Gastrocnemius medialis (tissue), 4 donors: ENCODE measurements around the gene ASXL3. TPM values are rescaled to one million over a fixed set of nuclear protein-coding genes. Genes with fewer than 3 reads are reported as not detected.

Experiments
- ATAC-seq, 2 donors: fragments of 150-250 bp; one replicate each; pipeline ENCODE4 v1.9.1; 2016
- DNase-seq, 2 donors: peaks; one replicate each; pipeline ENCODE4 v3.0.0-alpha.2; 2019
- H3K27ac ChIP-seq, 4 donors: fragments of 200-600 bp; sonication (generic); 1 replicate in 1 of 4; 2 replicates in 3 of 4; pipeline ENCODE4 v1.5.1; 2016 to 2018; ENCODE audit warnings: mild to moderate bottlenecking in 2 of 4, moderate library complexity in 1 of 4
- H3K27me3 ChIP-seq, 3 donors: fragments of 200-600 bp; sonication (generic) in 2 of 3; 1 replicate in 1 of 3; 2 replicates in 2 of 3; pipeline versions ENCODE4 v1.5.1 to v1.6.0; 2016 to 2019; ENCODE audit warnings: mild to moderate bottlenecking in 1 of 3, moderate library complexity in 1 of 3
- H3K36me3 ChIP-seq, 2 donors: fragments of 200-600 bp; sonication (generic) in 1 of 2; one replicate each; pipeline ENCODE4 v1.5.1; 2017 to 2018
- H3K4me1 ChIP-seq, 2 donors: fragments of 200-600 bp; sonication (generic) in 1 of 2; one replicate each; pipeline ENCODE4 v1.5.1; 2016 to 2017; ENCODE audit warnings: mild to moderate bottlenecking in 2 of 2
- H3K4me3 ChIP-seq, 4 donors: fragments of 200-600 bp; sonication (generic) in 3 of 4; 1 replicate in 1 of 4; 2 replicates in 3 of 4; pipeline ENCODE4 v1.5.1; 2016 to 2019; ENCODE audit warnings: mild to moderate bottlenecking in 2 of 4
- H3K9me3 ChIP-seq, 3 donors: fragments of 200-600 bp; sonication (generic) in 2 of 3; 1 replicate in 1 of 3; 2 replicates in 2 of 3; pipeline ENCODE4 v1.5.1; 2016 to 2019
- CTCF ChIP-seq, 5 experiments: fragments of 450-650 bp in 3 of 5; fragments of 200-600 bp in 2 of 5; sonication (generic) in 2 of 5; IDR thresholded peaks in 4 of 5; conservative IDR thresholded peaks in 1 of 5; 1 replicate in 4 of 5; 2 replicates in 1 of 5; pipeline ENCODE4 v1.5.1; 2016 to 2019; ENCODE audit warnings: antibody characterized with exemption in 5 of 5, mild to moderate bottlenecking in 3 of 5, moderate library complexity in 3 of 5
- POLR2A ChIP-seq, 2 donors: fragments of 450-650 bp; IDR thresholded peaks; one replicate each; pipeline ENCODE4 v1.6.1; 2017; ENCODE audit warnings: antibody characterized with exemption in 2 of 2, mild to moderate bottlenecking in 2 of 2, moderate library complexity in 2 of 2
- in situ Hi-C, 4 donors: fragments of 200-750 bp; cut with MboI; loops; one replicate each; pipeline versions ENCODE4 v1.15.0 to v1.8.0; 2017; ENCODE audit warnings: low sequenced_read_pairs in 4 of 4
- intact Hi-C: fragments of 100-400 bp; cut with DNase I; formaldehyde crosslinking; loops from one replicate; pipeline ENCODE4 v1.15.1; 2023; ENCODE audit warnings: low total_unique reads
- total RNA-seq, 4 donors: library from RNA; depleted of rRNA; stranded (reverse); fragments of >200 nt; gene quantifications; one replicate each; pipeline versions ENCODE4 v1.1.0 to v1.2.3, GENCODE V29; 2016

Gene ASXL3
- total RNA-seq, 4 donors from 2014 or later = 0.04 to 0.12 (median 0.05) TPM; not detected in 1

- in situ Hi-C loops (no loop called here), intact Hi-C loops (no loop called here)
- Histone ChIP-seq H3K27ac (no peak overlapping the region), H3K4me1 (no peaks in the 10 kb centered on the region), H3K27me3 (no peaks in the 10 kb centered on the region), H3K9me3 (no peaks in the 10 kb centered on the region), H3K4me3 (no peak overlapping the region), H3K36me3 (no peaks in the 10 kb centered on the region)
- TF ChIP-seq CTCF (IDR thresholded peaks at IDR 0.05 in 4 of 5, conservative IDR thresholded peaks at IDR 0.05 in 1 of 5) = no peak
- TF ChIP-seq POLR2A (IDR thresholded peaks at IDR 0.05) = no peak
- ATAC-seq (no peak), DNase-seq (no peak)
Observed at GRCh38 chr18:33712719-33713118, 134.7 kb downstream of the ASXL3 start.

DNA sequence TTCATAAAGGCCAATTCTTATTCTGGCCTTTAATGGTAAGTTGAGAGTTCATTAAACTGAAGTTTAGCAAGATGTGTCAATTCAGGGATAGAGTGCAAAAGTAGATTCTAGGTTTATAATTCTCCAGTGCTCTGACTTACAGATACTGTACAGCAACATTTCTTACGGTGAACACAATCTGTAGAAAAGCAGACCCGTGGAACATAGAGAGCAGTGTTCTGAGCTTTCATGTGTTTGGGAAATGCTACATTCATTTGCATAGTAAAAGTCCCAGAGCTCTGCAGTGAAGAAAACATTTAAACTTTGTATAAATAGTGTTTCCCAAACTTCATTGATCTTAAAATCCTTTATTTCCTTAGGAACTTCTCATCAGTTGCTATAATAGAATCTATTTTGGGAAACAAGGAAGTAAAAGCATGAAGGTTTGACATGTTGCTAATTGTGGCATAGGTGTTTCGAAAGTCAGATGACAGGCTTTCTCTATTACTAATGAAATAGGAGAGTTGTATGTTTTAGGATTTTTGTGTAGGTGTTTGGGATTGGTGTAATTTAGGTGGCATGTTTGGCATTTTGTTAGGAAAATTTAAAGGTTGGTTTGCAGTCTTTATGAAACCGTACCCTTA is 138.2 kb downstream of the ASXL3 start:
- H3K4me1 ChIP-seq = no peaks in the 10 kb centered on the region
- H3K27me3 ChIP-seq = no peaks in the 10 kb centered on the region
- intact Hi-C loops (no loop called here), in situ Hi-C loops (no loop called here)
- H3K9me3 ChIP-seq = no peaks in the 10 kb centered on the region
- no peak overlapping the region for H3K27ac ChIP-seq
- no peak for DNase-seq
- ATAC-seq = no peak
- no peak for TF ChIP-seq CTCF (IDR thresholded peaks at IDR 0.05 in 4 of 5, conservative IDR thresholded peaks at IDR 0.05 in 1 of 5)
- TF ChIP-seq POLR2A (IDR thresholded peaks at IDR 0.05) = no peak
- no peaks in the 10 kb centered on the region for H3K36me3 ChIP-seq
- no peak overlapping the region for H3K4me3 ChIP-seq

- in situ Hi-C loops (no loop called here), intact Hi-C loops (no loop called here)
Observed at GRCh38 chr18:33717339-33717738, 139.3 kb downstream of the ASXL3 start.

DNA sequence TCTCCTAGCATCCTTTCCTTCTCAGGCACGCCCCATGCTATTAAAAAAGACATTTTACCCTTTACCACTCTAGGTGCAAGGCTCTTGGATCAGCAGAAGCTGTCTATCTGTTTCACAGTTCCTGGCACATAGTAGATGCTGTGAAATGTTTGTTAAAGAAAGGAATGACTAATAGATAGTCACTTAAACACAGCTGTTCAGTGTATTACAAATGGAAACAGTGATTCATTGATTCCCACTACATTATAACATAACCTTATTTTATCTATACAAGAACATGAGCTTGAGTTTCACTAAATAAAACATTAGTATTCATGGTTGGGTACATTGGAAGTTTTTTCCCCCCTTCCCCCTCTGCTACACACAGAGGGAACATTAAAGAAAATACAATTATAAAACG is 142.1 kb downstream of the ASXL3 start:
- DNase-seq = no peak
- no peaks in the 10 kb centered on the region for H3K27me3 ChIP-seq
- H3K4me1 ChIP-seq = no peaks in the 10 kb centered on the region
- intact Hi-C loops (no loop called here), in situ Hi-C loops (no loop called here)
- H3K36me3 ChIP-seq = no peaks in the 10 kb centered on the region
- H3K27ac ChIP-seq = no peak overlapping the region
- H3K9me3 ChIP-seq = no peaks in the 10 kb centered on the region
- H3K4me3 ChIP-seq = no peak overlapping the region
- TF ChIP-seq POLR2A (IDR thresholded peaks at IDR 0.05) = no peak
- TF ChIP-seq CTCF (IDR thresholded peaks at IDR 0.05 in 4 of 5, conservative IDR thresholded peaks at IDR 0.05 in 1 of 5) = no peak
- ATAC-seq = no peak

More at GRCh38 chr18:33717339-33717738, 139.3 kb downstream of the ASXL3 start:
- no peak overlapping the region for H3K4me3 ChIP-seq
- TF ChIP-seq CTCF (IDR thresholded peaks at IDR 0.05 in 4 of 5, conservative IDR thresholded peaks at IDR 0.05 in 1 of 5) (no peak), POLR2A (IDR thresholded peaks at IDR 0.05) (no peak)
- no peaks in the 10 kb centered on the region for H3K4me1 ChIP-seq
- no peaks in the 10 kb centered on the region for H3K27me3 ChIP-seq
- no peak for ATAC-seq
- no peaks in the 10 kb centered on the region for H3K36me3 ChIP-seq
- DNase-seq = no peak
- H3K27ac ChIP-seq = no peak overlapping the region
- no peaks in the 10 kb centered on the region for H3K9me3 ChIP-seq

- H3K4me1 ChIP-seq = no peaks in the 10 kb centered on the region
- no peak for DNase-seq
- no peak for ATAC-seq
- H3K4me3 ChIP-seq = no peak overlapping the region
- H3K36me3 ChIP-seq = no peaks in the 10 kb centered on the region
- H3K9me3 ChIP-seq = no peaks in the 10 kb centered on the region
- no peak for TF ChIP-seq POLR2A (IDR thresholded peaks at IDR 0.05)
- no peak for TF ChIP-seq CTCF (IDR thresholded peaks at IDR 0.05 in 4 of 5, conservative IDR thresholded peaks at IDR 0.05 in 1 of 5)
- in situ Hi-C loops = loop anchor here in 1 of 4 donors (25.0 kb wide), 1 partner anchor 108 kb away; no protein-coding TSS in a partner anchor
- no peaks in the 10 kb centered on the region for H3K27me3 ChIP-seq
- no peak overlapping the region for H3K27ac ChIP-seq
- intact Hi-C loops = no loop called here
Observed at GRCh38 chr18:33729556-33729955, 151.5 kb downstream of the ASXL3 start.
